SH-SY5Y (cell line): ENCODE measurements around the gene PADI1.

ENCODE experiments used
- GATA2 ChIP-seq: IDR thresholded peaks from 2 replicates; pipeline ENCODE4 v1.6.1; 2011; ENCODE audit warnings: mild to moderate bottlenecking, low read depth, low read length
- GATA3 ChIP-seq: IDR thresholded peaks from 2 replicates; pipeline ENCODE4 v1.6.1; 2011; ENCODE audit warnings: low read depth, mild to moderate bottlenecking, low read length, moderate library complexity

- TF ChIP-seq GATA3 (no peak), GATA2 (no peak)
These were observed 55.8 kb downstream of the PADI1 start for GRCh38 chr1:17260738-17261137.
